HepG2 (cell line): ENCODE data around the gene TMBIM4.

ENCODE experiments used
- CTCF ChIP-seq: sonication (generic); formaldehyde crosslinking; IDR thresholded peaks from 2 replicates; pipeline ENCODE4 v1.5.0; 2020; ENCODE audit warnings: mild to moderate bottlenecking, missing genetic modification reagents, moderate library complexity
- NR3C1 ChIP-seq: sonication (generic); formaldehyde crosslinking; IDR thresholded peaks from 2 replicates; pipeline ENCODE4 v1.4.0; 2020; ENCODE audit warnings: missing genetic modification reagents

GRCh38 chr12:66191547-66192126 lies 21.8 kb upstream of the TMBIM4 start:
- TF ChIP-seq CTCF (CRISPR knock-in tag): no peak
- no peak for TF ChIP-seq NR3C1
